Nephron (organoid): Measurements from ENCODE around the gene PTPRCAP.

Experiments used
- H3K27ac Mint-ChIP-seq, 3 experiments: 2 replicates each; pipeline ENCODE4 v1.8.0; 2020; ENCODE audit warnings: mixed read lengths in 3 of 3, mild to moderate bottlenecking in 2 of 3, moderate library complexity in 1 of 3
- H3K27me3 Mint-ChIP-seq: 2 replicates; pipeline ENCODE4 v1.8.0; 2021; ENCODE audit warnings: low read depth, mild to moderate bottlenecking, moderate library complexity, mixed read lengths
- H3K36me3 Mint-ChIP-seq: 2 replicates; pipeline ENCODE4 v1.8.0; 2020; ENCODE audit warnings: low read depth, mixed read lengths
- H3K4me1 Mint-ChIP-seq: 2 replicates; pipeline ENCODE4 v1.8.0; 2020; ENCODE audit warnings: mixed read lengths
- H3K4me3 Mint-ChIP-seq, 3 experiments: 2 replicates each; pipeline ENCODE4 v1.8.0; 2020; ENCODE audit warnings: mild to moderate bottlenecking in 3 of 3, mixed read lengths in 3 of 3, moderate library complexity in 2 of 3
- H3K9me3 Mint-ChIP-seq: 2 replicates; pipeline ENCODE4 v1.8.0; 2020; ENCODE audit warnings: mixed read lengths
- CTCF ChIP-seq, 3 experiments: fragments of 200-600 bp; sonication (generic); IDR thresholded peaks; one replicate each; pipeline ENCODE4 v1.5.0; 2021; ENCODE audit warnings: antibody characterized with exemption in 3 of 3; ENCODE audit not compliant: unreplicated experiment in 3 of 3

Gene PTPRCAP

GRCh38 chr11:67412495-67413179, 24.8 kb downstream of the PTPRCAP start:
- Mint-ChIP-seq H3K27me3 (peaks cover 51% of the 10 kb centered on the region), H3K36me3 (no peaks in the 10 kb centered on the region), H3K4me1 (peaks cover 25% of the 10 kb centered on the region)

GRCh38 chr11:67411785-67412152, 25.7 kb downstream of the PTPRCAP start:
- H3K36me3 Mint-ChIP-seq: no peaks in the 10 kb centered on the region
- H3K9me3 Mint-ChIP-seq: no peaks in the 10 kb centered on the region
- no peak for TF ChIP-seq CTCF (IDR thresholded peaks at IDR 0.05; ENCODE audit: unreplicated experiment in 3 of 3)
- peaks cover 27% of the 10 kb centered on the region for H3K4me1 Mint-ChIP-seq
- H3K4me3 Mint-ChIP-seq: no peak overlapping the region
- peaks cover 46% of the 10 kb centered on the region for H3K27me3 Mint-ChIP-seq
- H3K27ac Mint-ChIP-seq: no peak overlapping the region

More at GRCh38 chr11:67412495-67413179, 24.8 kb downstream of the PTPRCAP start:
- no peak overlapping the region for H3K4me3 Mint-ChIP-seq
- peak overlapping the region in 2 of 3 experiments; percentile 63 to 69 for H3K27ac Mint-ChIP-seq
- TF ChIP-seq CTCF (IDR thresholded peaks at IDR 0.05; ENCODE audit: unreplicated experiment in 3 of 3): no peak
- H3K9me3 Mint-ChIP-seq: no peaks in the 10 kb centered on the region

- H3K4me1 Mint-ChIP-seq: peaks cover 21% of the 10 kb centered on the region
- TF ChIP-seq CTCF (IDR thresholded peaks at IDR 0.05; ENCODE audit: unreplicated experiment in 3 of 3): no peak
- no peak overlapping the region for H3K4me3 Mint-ChIP-seq
- H3K27me3 Mint-ChIP-seq: peaks cover 40% of the 10 kb centered on the region
- no peaks in the 10 kb centered on the region for H3K36me3 Mint-ChIP-seq
- no peaks in the 10 kb centered on the region for H3K9me3 Mint-ChIP-seq
- no peak overlapping the region for H3K27ac Mint-ChIP-seq
Observed at GRCh38 chr11:67410984-67411784, 26.3 kb downstream of the PTPRCAP start.

- Mint-ChIP-seq H3K4me1 (peaks cover 19% of the 10 kb centered on the region), H3K4me3 (no peak overlapping the region)
Observed at GRCh38 chr11:67410369-67410831, 27.1 kb downstream of the PTPRCAP start.

GRCh38 chr11:67409781-67410368, 27.6 kb downstream of the PTPRCAP start:
- no peak for TF ChIP-seq CTCF (IDR thresholded peaks at IDR 0.05; ENCODE audit: unreplicated experiment in 3 of 3)
- H3K9me3 Mint-ChIP-seq: no peaks in the 10 kb centered on the region
- no peak overlapping the region for H3K27ac Mint-ChIP-seq
- no peaks in the 10 kb centered on the region for H3K36me3 Mint-ChIP-seq
- peaks cover 32% of the 10 kb centered on the region for H3K27me3 Mint-ChIP-seq
- H3K4me3 Mint-ChIP-seq: no peak overlapping the region
- peaks cover 19% of the 10 kb centered on the region for H3K4me1 Mint-ChIP-seq

More at GRCh38 chr11:67410369-67410831, 27.1 kb downstream of the PTPRCAP start:
- Mint-ChIP-seq H3K27me3 (peaks cover 37% of the 10 kb centered on the region), H3K36me3 (no peaks in the 10 kb centered on the region), H3K27ac (no peak overlapping the region), H3K9me3 (no peaks in the 10 kb centered on the region)
- no peak for TF ChIP-seq CTCF (IDR thresholded peaks at IDR 0.05; ENCODE audit: unreplicated experiment in 3 of 3)
